Measurements from ENCODE around the gene ADCY3. TPM values are rescaled to one million over a fixed set of nuclear protein-coding genes. Genes with fewer than 3 reads are reported as not detected.
A peak's percentile ranks its signal among the peaks of the same experiment; 100 is the strongest.

ADCY3 gene
- total RNA-seq, 1 experiment from 2014 or later: 57.6 TPM

DNA sequence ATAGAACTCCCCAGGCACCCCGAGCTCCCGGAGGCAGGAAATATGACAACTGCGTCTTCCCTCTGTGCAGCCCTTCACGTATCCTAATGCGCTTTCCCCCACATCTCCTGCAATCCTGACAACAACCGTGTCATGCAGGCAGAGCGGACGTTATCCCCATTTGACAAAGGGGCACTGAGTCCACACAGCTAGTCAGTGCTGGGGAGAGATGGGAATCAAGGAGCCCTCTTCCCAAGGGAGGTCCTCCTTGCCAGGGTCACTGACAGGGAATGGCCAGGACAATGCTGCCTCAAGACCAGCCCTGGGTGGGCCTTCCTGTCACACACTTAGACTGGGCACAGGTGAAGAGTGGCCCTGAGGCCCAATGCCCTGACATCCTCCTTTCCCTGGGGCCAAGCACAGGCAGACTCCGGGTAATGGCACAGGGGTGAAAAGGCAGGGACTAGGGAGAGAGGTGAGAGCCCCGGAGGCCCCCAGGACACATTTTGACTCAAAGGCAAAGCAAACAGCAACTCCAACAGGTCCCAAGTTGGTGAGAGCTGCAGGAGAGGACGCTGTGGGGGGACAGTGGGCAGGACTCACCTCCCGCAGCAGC is 2.2 kb downstream of the ADCY3 start:
- H3K9ac ChIP-seq (ENCODE audit: low read length): peak overlapping the region; percentile 91; the same call in 1 of the 2 replicates
- H3K27ac ChIP-seq (ENCODE audit: low read length): no peak overlapping the region
- peaks cover 72% of the 10 kb centered on the region for H3K79me2 ChIP-seq (ENCODE audit: low read length)
- no peaks in the 10 kb centered on the region for H3K9me2 ChIP-seq (replicated peaks; ENCODE audit: insufficient read depth, low read length)
- H3K4me2 ChIP-seq (ENCODE audit: low read depth, low read length, poor library complexity, severe bottlenecking): peak overlapping the region; percentile 99
- no peak overlapping the region for H2AFZ ChIP-seq (ENCODE audit: low read length)
- H3K9me3 ChIP-seq (ENCODE audit: low read length): no peaks in the 10 kb centered on the region
- peaks cover 10% of the 10 kb centered on the region; the same call in 1 of the 2 replicates for H4K20me1 ChIP-seq (ENCODE audit: insufficient read depth, low read depth, low read length)
- peaks cover 21% of the 10 kb centered on the region for H3K36me3 ChIP-seq (ENCODE audit: insufficient read depth, low read length)
- H3K4me1 ChIP-seq (ENCODE audit: low read length): peaks cover 36% of the 10 kb centered on the region
- H3K27me3 ChIP-seq (ENCODE audit: low read length): no peaks in the 10 kb centered on the region
- H3K4me3 ChIP-seq (ENCODE audit: low read length): peak overlapping the region; percentile 95
- no peak for DNase-seq

DNA sequence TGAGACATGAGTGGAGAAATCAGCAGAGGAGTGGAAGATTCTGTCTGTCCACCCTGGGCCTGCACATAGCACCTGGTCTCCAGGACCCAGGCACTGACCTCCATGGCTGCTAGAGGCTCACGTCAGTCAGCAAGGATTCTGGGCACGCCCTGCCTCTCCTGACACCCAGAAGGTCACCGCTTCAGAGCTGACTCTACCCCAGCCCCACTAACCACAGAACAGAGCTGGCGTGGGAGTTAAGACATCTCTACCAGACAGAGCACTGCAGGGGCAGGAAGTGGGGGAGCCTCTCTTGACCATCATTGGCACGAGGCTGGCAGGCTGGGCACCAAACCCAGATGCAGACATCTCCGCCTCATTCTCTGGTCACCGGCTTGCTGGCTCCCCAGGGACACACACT is 3.0 kb downstream of the ADCY3 start:
- Histone ChIP-seq H3K27ac (ENCODE audit: low read length) (no peak overlapping the region), H3K4me3 (ENCODE audit: low read length) (peak overlapping the region; percentile 95; the same call in 1 of the 2 replicates), H3K9me3 (ENCODE audit: low read length) (no peaks in the 10 kb centered on the region), H2AFZ (ENCODE audit: low read length) (no peak overlapping the region), H3K9me2 (replicated peaks; ENCODE audit: insufficient read depth, low read length) (no peaks in the 10 kb centered on the region), H3K79me2 (ENCODE audit: low read length) (peaks cover 80% of the 10 kb centered on the region), H3K4me1 (ENCODE audit: low read length) (peaks cover 36% of the 10 kb centered on the region), H3K4me2 (ENCODE audit: low read depth, low read length, poor library complexity, severe bottlenecking) (peak overlapping the region; percentile 99), H4K20me1 (ENCODE audit: insufficient read depth, low read depth, low read length) (peaks cover 10% of the 10 kb centered on the region; the same call in 1 of the 2 replicates), H3K36me3 (ENCODE audit: insufficient read depth, low read length) (peaks cover 21% of the 10 kb centered on the region), H3K9ac (ENCODE audit: low read length) (peak overlapping the region; percentile 91; the same call in 1 of the 2 replicates), H3K27me3 (ENCODE audit: low read length) (no peaks in the 10 kb centered on the region)
- no peak for DNase-seq

DNA sequence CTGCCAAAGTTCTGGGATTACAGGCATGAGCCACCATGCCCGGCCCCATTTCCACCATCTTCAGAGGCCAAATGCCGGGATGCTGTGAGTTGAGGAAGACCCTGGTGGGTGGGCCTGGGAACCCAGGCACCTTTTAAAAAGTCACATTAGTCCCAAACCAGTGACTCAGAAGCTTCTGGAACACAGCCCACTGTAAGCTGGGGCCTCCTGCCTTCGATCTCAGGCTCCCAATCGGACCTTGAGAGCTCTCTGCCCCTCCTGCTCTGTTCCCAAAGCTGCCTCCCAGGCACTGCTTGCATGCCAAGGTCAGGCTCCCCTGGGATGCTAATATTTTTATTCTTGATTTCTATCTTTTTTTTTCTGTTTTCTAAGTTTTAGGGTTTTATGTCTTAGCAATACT is 4.2 kb downstream of the ADCY3 start:
- Histone ChIP-seq H3K27me3 (ENCODE audit: low read length) (no peaks in the 10 kb centered on the region), H3K4me2 (ENCODE audit: low read depth, low read length, poor library complexity, severe bottlenecking) (no peak overlapping the region), H4K20me1 (ENCODE audit: insufficient read depth, low read depth, low read length) (peaks cover 10% of the 10 kb centered on the region; the same call in 1 of the 2 replicates), H3K4me1 (ENCODE audit: low read length) (peaks cover 28% of the 10 kb centered on the region), H3K9me2 (replicated peaks; ENCODE audit: insufficient read depth, low read length) (no peaks in the 10 kb centered on the region), H3K79me2 (ENCODE audit: low read length) (peaks cover 88% of the 10 kb centered on the region), H3K4me3 (ENCODE audit: low read length) (no peak overlapping the region), H3K27ac (ENCODE audit: low read length) (no peak overlapping the region), H2AFZ (ENCODE audit: low read length) (no peak overlapping the region), H3K9me3 (ENCODE audit: low read length) (no peaks in the 10 kb centered on the region), H3K9ac (ENCODE audit: low read length) (no peak overlapping the region), H3K36me3 (ENCODE audit: insufficient read depth, low read length) (peaks cover 27% of the 10 kb centered on the region)
- no peak for DNase-seq

DNA sequence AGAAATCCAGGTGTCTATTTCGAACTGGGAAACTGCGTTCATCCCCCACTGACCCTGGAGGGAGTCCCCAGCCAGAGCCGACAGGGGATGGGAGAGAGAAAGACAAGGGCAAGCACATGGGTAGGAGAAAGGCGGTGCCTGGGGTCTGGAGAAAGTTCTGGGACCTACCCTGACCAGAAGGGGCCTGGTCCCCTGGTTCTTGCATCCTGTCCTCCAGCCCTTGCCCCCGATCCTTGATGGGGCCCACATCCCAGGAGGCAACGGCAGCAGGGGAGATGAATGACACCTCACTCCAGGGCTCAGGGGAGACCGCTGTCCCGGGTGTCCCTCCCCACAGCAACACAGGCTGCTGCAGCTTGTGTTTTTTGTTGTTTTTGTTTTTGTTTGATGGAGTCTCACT is 4.9 kb downstream of the ADCY3 start:
- H3K4me3 ChIP-seq (ENCODE audit: low read length): no peak overlapping the region
- no peak overlapping the region for H3K27ac ChIP-seq (ENCODE audit: low read length)
- peaks cover 30% of the 10 kb centered on the region for H3K36me3 ChIP-seq (ENCODE audit: insufficient read depth, low read length)
- H4K20me1 ChIP-seq (ENCODE audit: insufficient read depth, low read depth, low read length): peaks cover 10% of the 10 kb centered on the region; the same call in 1 of the 2 replicates
- H3K9me3 ChIP-seq (ENCODE audit: low read length): no peaks in the 10 kb centered on the region
- no peaks in the 10 kb centered on the region for H3K9me2 ChIP-seq (replicated peaks; ENCODE audit: insufficient read depth, low read length)
- H3K79me2 ChIP-seq (ENCODE audit: low read length): peaks cover 91% of the 10 kb centered on the region
- H2AFZ ChIP-seq (ENCODE audit: low read length): no peak overlapping the region
- H3K4me1 ChIP-seq (ENCODE audit: low read length): peaks cover 26% of the 10 kb centered on the region
- no peak for DNase-seq
- H3K9ac ChIP-seq (ENCODE audit: low read length): no peak overlapping the region
- no peaks in the 10 kb centered on the region for H3K27me3 ChIP-seq (ENCODE audit: low read length)
- H3K4me2 ChIP-seq (ENCODE audit: low read depth, low read length, poor library complexity, severe bottlenecking): no peak overlapping the region

DNA sequence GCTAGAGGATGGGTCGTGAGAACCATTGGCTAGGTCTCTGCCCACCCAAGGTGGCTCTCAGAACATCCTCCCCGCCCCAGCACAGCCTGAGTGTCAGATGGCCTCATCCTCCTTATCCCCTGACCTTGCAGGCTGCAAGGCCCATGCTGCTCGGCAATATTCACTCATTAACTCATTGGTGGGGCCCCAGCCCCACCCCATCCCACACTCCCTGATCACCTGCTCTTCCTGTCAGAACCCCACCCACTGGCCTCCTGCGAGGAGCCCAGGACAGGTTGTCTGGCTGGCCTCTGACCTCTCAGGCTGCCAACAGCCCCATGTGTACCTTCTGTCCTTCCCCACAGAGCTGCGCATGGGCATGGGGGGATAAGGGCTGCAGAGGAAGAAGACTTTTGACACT is 5.3 kb downstream of the ADCY3 start:
- Histone ChIP-seq H4K20me1 (ENCODE audit: insufficient read depth, low read depth, low read length) (peaks cover 10% of the 10 kb centered on the region; the same call in 1 of the 2 replicates), H3K79me2 (ENCODE audit: low read length) (peaks cover 96% of the 10 kb centered on the region), H3K9me3 (ENCODE audit: low read length) (no peaks in the 10 kb centered on the region), H3K27me3 (ENCODE audit: low read length) (no peaks in the 10 kb centered on the region), H3K4me2 (ENCODE audit: low read depth, low read length, poor library complexity, severe bottlenecking) (no peak overlapping the region), H3K27ac (ENCODE audit: low read length) (no peak overlapping the region), H3K36me3 (ENCODE audit: insufficient read depth, low read length) (peaks cover 31% of the 10 kb centered on the region), H3K4me3 (ENCODE audit: low read length) (no peak overlapping the region), H3K9me2 (replicated peaks; ENCODE audit: insufficient read depth, low read length) (no peaks in the 10 kb centered on the region), H3K4me1 (ENCODE audit: low read length) (peaks cover 26% of the 10 kb centered on the region), H3K9ac (ENCODE audit: low read length) (no peak overlapping the region), H2AFZ (ENCODE audit: low read length) (no peak overlapping the region)
- DNase-seq: no peak

DNA sequence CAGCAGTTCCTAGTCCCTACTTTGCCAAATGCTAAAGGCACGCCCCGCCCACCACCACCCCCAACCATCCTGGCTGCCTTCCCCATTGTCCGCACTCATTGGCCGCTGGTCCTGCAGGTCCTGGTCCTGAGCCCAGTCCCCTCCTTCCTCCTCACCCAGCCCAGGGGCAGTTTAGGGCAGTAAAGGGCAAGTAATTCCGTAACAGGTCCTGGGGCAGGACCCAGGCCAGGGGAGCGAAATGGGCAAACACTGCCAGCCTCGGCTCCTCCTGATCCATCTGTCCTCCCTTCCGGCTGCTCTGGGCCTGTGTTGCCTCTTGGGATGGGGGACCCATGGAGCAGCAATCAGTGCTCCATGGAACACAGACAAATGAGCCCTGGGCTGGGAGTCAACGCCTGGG is 6.1 kb downstream of the ADCY3 start:
- H3K27ac ChIP-seq (ENCODE audit: low read length): no peak overlapping the region
- H3K36me3 ChIP-seq (ENCODE audit: insufficient read depth, low read length): peaks cover 31% of the 10 kb centered on the region
- H3K9me2 ChIP-seq (replicated peaks; ENCODE audit: insufficient read depth, low read length): no peaks in the 10 kb centered on the region
- H2AFZ ChIP-seq (ENCODE audit: low read length): no peak overlapping the region
- peaks cover 22% of the 10 kb centered on the region for H3K4me1 ChIP-seq (ENCODE audit: low read length)
- no peaks in the 10 kb centered on the region for H3K9me3 ChIP-seq (ENCODE audit: low read length)
- peaks cover 10% of the 10 kb centered on the region; the same call in 1 of the 2 replicates for H4K20me1 ChIP-seq (ENCODE audit: insufficient read depth, low read depth, low read length)
- H3K9ac ChIP-seq (ENCODE audit: low read length): no peak overlapping the region
- no peak for DNase-seq
- H3K27me3 ChIP-seq (ENCODE audit: low read length): no peaks in the 10 kb centered on the region
- H3K4me3 ChIP-seq (ENCODE audit: low read length): no peak overlapping the region
- H3K79me2 ChIP-seq (ENCODE audit: low read length): peaks cover 98% of the 10 kb centered on the region
- H3K4me2 ChIP-seq (ENCODE audit: low read depth, low read length, poor library complexity, severe bottlenecking): no peak overlapping the region

DNA sequence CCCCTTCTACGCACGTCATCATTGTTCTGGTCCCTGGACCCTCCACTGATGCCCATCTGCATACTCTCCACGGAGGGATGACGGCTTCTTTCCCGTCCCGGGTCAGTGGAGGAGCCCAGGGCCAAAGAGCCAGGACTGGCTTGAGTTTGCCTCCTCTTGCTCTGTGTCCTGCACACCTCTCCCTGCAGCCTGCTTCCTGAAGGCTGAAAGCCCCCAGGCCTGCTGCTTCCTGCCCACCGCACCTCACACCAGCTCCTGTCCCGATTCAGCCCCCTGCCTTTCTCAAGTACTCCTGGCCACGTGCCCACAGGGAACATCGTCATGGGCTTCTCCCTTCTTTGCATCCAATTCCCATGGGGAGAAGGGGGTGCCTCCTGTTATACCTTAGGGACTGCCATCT is 7.1 kb downstream of the ADCY3 start:
- H3K9me2 ChIP-seq (replicated peaks; ENCODE audit: insufficient read depth, low read length): no peaks in the 10 kb centered on the region
- no peaks in the 10 kb centered on the region for H3K9me3 ChIP-seq (ENCODE audit: low read length)
- H3K4me3 ChIP-seq (ENCODE audit: low read length): no peak overlapping the region
- no peaks in the 10 kb centered on the region for H3K27me3 ChIP-seq (ENCODE audit: low read length)
- peaks cover 98% of the 10 kb centered on the region for H3K79me2 ChIP-seq (ENCODE audit: low read length)
- H2AFZ ChIP-seq (ENCODE audit: low read length): no peak overlapping the region
- H3K27ac ChIP-seq (ENCODE audit: low read length): no peak overlapping the region
- no peak overlapping the region for H3K4me2 ChIP-seq (ENCODE audit: low read depth, low read length, poor library complexity, severe bottlenecking)
- H3K9ac ChIP-seq (ENCODE audit: low read length): no peak overlapping the region
- peaks cover 13% of the 10 kb centered on the region for H3K4me1 ChIP-seq (ENCODE audit: low read length)
- peaks cover 9% of the 10 kb centered on the region; the same call in 1 of the 2 replicates for H4K20me1 ChIP-seq (ENCODE audit: insufficient read depth, low read depth, low read length)
- H3K36me3 ChIP-seq (ENCODE audit: insufficient read depth, low read length): peaks cover 27% of the 10 kb centered on the region
- DNase-seq: no peak

DNA sequence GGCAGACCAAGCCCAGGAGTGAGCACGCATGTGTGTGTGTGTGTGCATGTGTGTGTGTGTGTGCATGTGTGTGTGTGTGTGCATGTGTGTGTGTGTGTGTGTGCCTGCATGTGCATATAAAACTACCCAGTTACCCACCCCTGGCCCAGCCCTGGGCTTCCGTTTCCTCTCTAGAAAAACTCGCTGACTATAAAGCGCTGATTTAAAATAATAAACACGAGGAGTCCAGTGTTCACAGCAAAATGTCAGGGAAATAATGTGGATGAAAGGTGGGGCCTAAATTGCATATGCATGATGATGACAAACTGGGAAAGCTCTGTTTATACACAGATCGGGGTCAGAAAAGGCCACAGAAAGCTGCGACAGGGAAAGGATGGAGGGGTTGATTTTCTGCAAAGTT is 7.5 kb downstream of the ADCY3 start:
- Histone ChIP-seq H3K36me3 (ENCODE audit: insufficient read depth, low read length) (peaks cover 26% of the 10 kb centered on the region), H3K4me3 (ENCODE audit: low read length) (no peak overlapping the region), H3K9me3 (ENCODE audit: low read length) (no peaks in the 10 kb centered on the region), H3K79me2 (ENCODE audit: low read length) (peaks cover 96% of the 10 kb centered on the region), H3K27me3 (ENCODE audit: low read length) (no peaks in the 10 kb centered on the region), H4K20me1 (ENCODE audit: insufficient read depth, low read depth, low read length) (peaks cover 4% of the 10 kb centered on the region; the same call in 1 of the 2 replicates), H3K9me2 (replicated peaks; ENCODE audit: insufficient read depth, low read length) (no peaks in the 10 kb centered on the region), H3K4me1 (ENCODE audit: low read length) (peaks cover 8% of the 10 kb centered on the region), H3K27ac (ENCODE audit: low read length) (no peak overlapping the region), H3K4me2 (ENCODE audit: low read depth, low read length, poor library complexity, severe bottlenecking) (no peak overlapping the region), H2AFZ (ENCODE audit: low read length) (no peak overlapping the region), H3K9ac (ENCODE audit: low read length) (no peak overlapping the region)
- no peak for DNase-seq

Measured in Karpas-422 (cell line).